ENCODE results near the gene RECK.
"Not testable (repeated sequence)": the region's sequence is repeated elsewhere in the genome, so short reads cannot be mapped to it uniquely, and the experiment has no call there.

RECK gene

GRCh38 chr9:36064448-36065037 is 27.8 kb downstream of the RECK start:
- DNase-seq, result no peak

- no peak for DNase-seq
Observed at GRCh38 chr9:36074055-36074454, 37.3 kb downstream of the RECK start.

- DNase-seq, result no peak
Observed at GRCh38 chr9:36074870-36075532, 38.3 kb downstream of the RECK start.

GRCh38 chr9:36078051-36078450 is 41.3 kb downstream of the RECK start:
- no peak for DNase-seq

- no peak for DNase-seq
Observed at GRCh38 chr9:36080519-36080918, 43.8 kb downstream of the RECK start.

GRCh38 chr9:36082931-36083330 is 46.2 kb downstream of the RECK start:
- no peak for DNase-seq

- no peak for DNase-seq
Observed at GRCh38 chr9:36086442-36086841, 49.7 kb downstream of the RECK start.

GRCh38 chr9:36087054-36087453 is 50.3 kb downstream of the RECK start:
- DNase-seq, result not testable (repeated sequence)

- DNase-seq, result no peak
Observed at GRCh38 chr9:36088020-36088419, 51.3 kb downstream of the RECK start.

- DNase-seq, result no peak
Observed at GRCh38 chr9:36091026-36091953, 54.6 kb downstream of the RECK start.

GRCh38 chr9:36092014-36092413 is 55.3 kb downstream of the RECK start:
- no peak for DNase-seq

GRCh38 chr9:36092509-36093215 is 55.9 kb downstream of the RECK start:
- peak; percentile 31 for DNase-seq

- no peak for DNase-seq
Observed at GRCh38 chr9:36093384-36093783, 56.7 kb downstream of the RECK start.

GRCh38 chr9:36099718-36100117 is 63.0 kb downstream of the RECK start:
- no peak for DNase-seq

- no peak for DNase-seq
Observed at GRCh38 chr9:36100532-36100931, 63.8 kb downstream of the RECK start.

- DNase-seq, result no peak
Observed at GRCh38 chr9:36101916-36102741, 65.4 kb downstream of the RECK start.

- peak; percentile 78 for DNase-seq
Observed at GRCh38 chr9:36102742-36103495, 66.2 kb downstream of the RECK start.

GRCh38 chr9:36109071-36109470 is 72.4 kb downstream of the RECK start:
- DNase-seq, result no peak

- no peak for DNase-seq
Observed at GRCh38 chr9:36110434-36110833, 73.7 kb downstream of the RECK start.

GRCh38 chr9:36112516-36112915 is 75.8 kb downstream of the RECK start:
- DNase-seq, result no peak

- no peak for DNase-seq
Observed at GRCh38 chr9:36113999-36114398, 77.3 kb downstream of the RECK start.

Measured in central memory CD4-positive, alpha-beta T cell (primary cell).